ENCODE data around the gene DPY30. TPM values are rescaled to one million over a fixed set of nuclear protein-coding genes. Genes with fewer than 3 reads are reported as not detected.
"Not testable (repeated sequence)": the region's sequence is repeated elsewhere in the genome, so short reads cannot be mapped to it uniquely, and the experiment has no call there.

The DPY30 gene
- total and polyA plus RNA-seq, 5 donors from 2014 or later: 39.4 to 240 (median 206) TPM

GRCh38 chr2:32034198-32034887 is 5.3 kb downstream of the DPY30 start:
- Mint-ChIP-seq H3K27ac (peak overlapping the region in 2 of 3 donors; percentile 11 to 40), H3K36me3 (peaks cover 10% of the 10 kb centered on the region), H3K4me3 (peak overlapping the region; percentile 3 to 59 (median 40)), H3K4me1 (peaks cover 14 to 48% (median 28%) of the 10 kb centered on the region in 4 donors)
- DNase-seq; H3K9me3 Mint-ChIP-seq; ATAC-seq (ENCODE audit: low read depth in 2 of 2); H3K4me3 ChIP-seq (ENCODE audit: low read depth, low read length); H3K36me3 ChIP-seq (ENCODE audit: control insufficient read depth, insufficient read depth, low read length); H3K27ac ChIP-seq (ENCODE audit: insufficient read depth, low read length, poor library complexity, severe bottlenecking); H3K27me3 ChIP-seq (ENCODE audit: control insufficient read depth, insufficient read depth, low read length); H3K9me3 ChIP-seq (ENCODE audit: control insufficient read depth in 2 of 2, low read length in 2 of 2); H3K27me3 Mint-ChIP-seq: not testable (repeated sequence)
- peaks cover 10% of the 10 kb centered on the region for H3K4me1 ChIP-seq (ENCODE audit: control insufficient read depth, insufficient read depth, low read length, poor library complexity, severe bottlenecking)

GRCh38 chr2:32018789-32019482 is 20.7 kb downstream of the DPY30 start:
- peaks cover 18% of the 10 kb centered on the region for H3K36me3 ChIP-seq (ENCODE audit: control insufficient read depth, insufficient read depth, low read length)
- not testable (repeated sequence) for H3K9me3 Mint-ChIP-seq; H3K27me3 ChIP-seq (ENCODE audit: control insufficient read depth, insufficient read depth, low read length); H3K4me3 Mint-ChIP-seq; H3K27me3 Mint-ChIP-seq; H3K4me1 ChIP-seq (ENCODE audit: control insufficient read depth, insufficient read depth, low read length, poor library complexity, severe bottlenecking); H3K27ac ChIP-seq (ENCODE audit: insufficient read depth, low read length, poor library complexity, severe bottlenecking); DNase-seq; H3K4me3 ChIP-seq (ENCODE audit: low read depth, low read length); ATAC-seq (ENCODE audit: low read depth in 2 of 2); H3K9me3 ChIP-seq (ENCODE audit: control insufficient read depth in 2 of 2, low read length in 2 of 2); H3K27ac Mint-ChIP-seq
- H3K4me1 Mint-ChIP-seq: peaks cover 0 to 10% (median 0%) of the 10 kb centered on the region in 4 donors
- peaks cover 16% of the 10 kb centered on the region for H3K36me3 Mint-ChIP-seq

GRCh38 chr2:32012872-32013271 is 26.7 kb downstream of the DPY30 start:
- H3K4me3 Mint-ChIP-seq: peak overlapping the region in 2 of 4 donors; percentile 51 to 95
- H3K27me3 Mint-ChIP-seq: no peaks in the 10 kb centered on the region
- Histone ChIP-seq H3K27me3 (ENCODE audit: control insufficient read depth, insufficient read depth, low read length) (no peaks in the 10 kb centered on the region), H3K27ac (ENCODE audit: insufficient read depth, low read length, poor library complexity, severe bottlenecking) (peak overlapping the region; percentile 14), H3K9me3 (ENCODE audit: control insufficient read depth in 2 of 2, low read length in 2 of 2) (no peaks in the 10 kb centered on the region), H3K36me3 (ENCODE audit: control insufficient read depth, insufficient read depth, low read length) (peaks cover 2% of the 10 kb centered on the region), H3K4me3 (ENCODE audit: low read depth, low read length) (no peak overlapping the region), H3K4me1 (ENCODE audit: control insufficient read depth, insufficient read depth, low read length, poor library complexity, severe bottlenecking) (peaks cover 19% of the 10 kb centered on the region)
- DNase-seq (no peak), ATAC-seq (ENCODE audit: low read depth in 2 of 2) (no peak)
- peaks cover 16 to 34% (median 23%) of the 10 kb centered on the region in 4 donors for H3K4me1 Mint-ChIP-seq
- peaks cover 5% of the 10 kb centered on the region for H3K36me3 Mint-ChIP-seq
- peak overlapping the region; percentile 18 to 61 (median 38) for H3K27ac Mint-ChIP-seq
- H3K9me3 Mint-ChIP-seq: no peaks in the 10 kb centered on the region

GRCh38 chr2:32011485-32011960 is 28.1 kb downstream of the DPY30 start:
- ATAC-seq (ENCODE audit: low read depth in 2 of 2) (no peak), DNase-seq (no peak)
- Mint-ChIP-seq H3K4me3 (peak overlapping the region; percentile 92 to 99 (median 94)), H3K4me1 (peaks cover 25 to 47% (median 33%) of the 10 kb centered on the region in 4 donors), H3K27ac (peak overlapping the region; percentile 86 to 96 (median 95)), H3K36me3 (peaks cover 3% of the 10 kb centered on the region), H3K9me3 (no peaks in the 10 kb centered on the region), H3K27me3 (no peaks in the 10 kb centered on the region)
- H3K36me3 ChIP-seq (ENCODE audit: control insufficient read depth, insufficient read depth, low read length): no peaks in the 10 kb centered on the region
- H3K4me3 ChIP-seq (ENCODE audit: low read depth, low read length): peak overlapping the region; percentile 86
- H3K4me1 ChIP-seq (ENCODE audit: control insufficient read depth, insufficient read depth, low read length, poor library complexity, severe bottlenecking): peaks cover 31% of the 10 kb centered on the region
- no peaks in the 10 kb centered on the region for H3K27me3 ChIP-seq (ENCODE audit: control insufficient read depth, insufficient read depth, low read length)
- peak overlapping the region; percentile 80 for H3K27ac ChIP-seq (ENCODE audit: insufficient read depth, low read length, poor library complexity, severe bottlenecking)
- H3K9me3 ChIP-seq (ENCODE audit: control insufficient read depth in 2 of 2, low read length in 2 of 2): no peaks in the 10 kb centered on the region

GRCh38 chr2:32010670-32011484 is 28.7 kb downstream of the DPY30 start, which contains the start of gene MEMO1:
Gene MEMO1, minus strand, starts transcription at chr2:32011008. Its CDS starts 761 bp downstream, at chr2:32010247.
- Histone ChIP-seq H3K9me3 (ENCODE audit: control insufficient read depth in 2 of 2, low read length in 2 of 2) (no peaks in the 10 kb centered on the region), H3K4me3 (ENCODE audit: low read depth, low read length) (peak within 1 kb of the TSS; percentile 86), H3K36me3 (ENCODE audit: control insufficient read depth, insufficient read depth, low read length) (no peaks in the 10 kb centered on the region), H3K27ac (ENCODE audit: insufficient read depth, low read length, poor library complexity, severe bottlenecking) (peak within 1 kb of the TSS; percentile 80), H3K27me3 (ENCODE audit: control insufficient read depth, insufficient read depth, low read length) (no peaks in the 10 kb centered on the region), H3K4me1 (ENCODE audit: control insufficient read depth, insufficient read depth, low read length, poor library complexity, severe bottlenecking) (peaks cover 38% of the 10 kb centered on the region)
- DNase-seq (peak; percentile 77 to 96 (median 91)), ATAC-seq (ENCODE audit: low read depth in 2 of 2) (peak; percentile 72 to 75)
- H3K36me3 Mint-ChIP-seq: peaks cover 6% of the 10 kb centered on the region
- no peaks in the 10 kb centered on the region for H3K27me3 Mint-ChIP-seq
- H3K4me1 Mint-ChIP-seq: peaks cover 24 to 53% (median 38%) of the 10 kb centered on the region in 4 donors
- no peaks in the 10 kb centered on the region for H3K9me3 Mint-ChIP-seq
- peak within 1 kb of the TSS; percentile 86 to 96 (median 95) for H3K27ac Mint-ChIP-seq
- H3K4me3 Mint-ChIP-seq: peak within 1 kb of the TSS; percentile 92 to 99 (median 94)

GRCh38 chr2:32010280-32010669 is 29.3 kb downstream of the DPY30 start:
- H3K4me1 Mint-ChIP-seq: peaks cover 28 to 60% (median 44%) of the 10 kb centered on the region in 4 donors
- peak overlapping the region; percentile 80 for H3K27ac ChIP-seq (ENCODE audit: insufficient read depth, low read length, poor library complexity, severe bottlenecking)
- peaks cover 10% of the 10 kb centered on the region for H3K36me3 Mint-ChIP-seq

GRCh38 chr2:32009516-32010256 is 29.9 kb downstream of the DPY30 start:
- peaks cover 28 to 65% (median 49%) of the 10 kb centered on the region in 4 donors for H3K4me1 Mint-ChIP-seq
- H3K4me1 ChIP-seq (ENCODE audit: control insufficient read depth, insufficient read depth, low read length, poor library complexity, severe bottlenecking): peaks cover 46% of the 10 kb centered on the region

More at GRCh38 chr2:32010280-32010669, 29.3 kb downstream of the DPY30 start:
- H3K36me3 ChIP-seq (ENCODE audit: control insufficient read depth, insufficient read depth, low read length); H3K9me3 ChIP-seq (ENCODE audit: control insufficient read depth in 2 of 2, low read length in 2 of 2); H3K27me3 Mint-ChIP-seq; H3K9me3 Mint-ChIP-seq; H3K27me3 ChIP-seq (ENCODE audit: control insufficient read depth, insufficient read depth, low read length); H3K27ac Mint-ChIP-seq; H3K4me3 ChIP-seq (ENCODE audit: low read depth, low read length): not testable (repeated sequence)
- H3K4me1 ChIP-seq (ENCODE audit: control insufficient read depth, insufficient read depth, low read length, poor library complexity, severe bottlenecking): peaks cover 44% of the 10 kb centered on the region
- peak; percentile 66 to 72 for ATAC-seq (ENCODE audit: low read depth in 2 of 2)
- peak; percentile 58 to 80 (median 75) for DNase-seq
- H3K4me3 Mint-ChIP-seq: peak overlapping the region; percentile 5 to 95 (median 70)

More at GRCh38 chr2:32009516-32010256, 29.9 kb downstream of the DPY30 start:
- Mint-ChIP-seq H3K27ac (peak overlapping the region; percentile 87 to 95 (median 87)), H3K4me3 (peak overlapping the region; percentile 92 to 99 (median 96)), H3K36me3 (peaks cover 12% of the 10 kb centered on the region), H3K9me3 (no peaks in the 10 kb centered on the region), H3K27me3 (no peaks in the 10 kb centered on the region)
- DNase-seq (peak; percentile 27 to 59 (median 41)), ATAC-seq (ENCODE audit: low read depth in 2 of 2) (peak in 1 of 2 donors; percentile 1)
- Histone ChIP-seq H3K27me3 (ENCODE audit: control insufficient read depth, insufficient read depth, low read length) (no peaks in the 10 kb centered on the region), H3K4me3 (ENCODE audit: low read depth, low read length) (peak overlapping the region; percentile 86), H3K27ac (ENCODE audit: insufficient read depth, low read length, poor library complexity, severe bottlenecking) (peak overlapping the region; percentile 80), H3K9me3 (ENCODE audit: control insufficient read depth in 2 of 2, low read length in 2 of 2) (no peaks in the 10 kb centered on the region), H3K36me3 (ENCODE audit: control insufficient read depth, insufficient read depth, low read length) (no peaks in the 10 kb centered on the region)
